ENCODE measurements around the gene PLEKHG4B. TPM values are rescaled to one million over a fixed set of nuclear protein-coding genes. Genes with fewer than 3 reads are reported as not detected.
"Not testable (repeated sequence)": the region's sequence is repeated elsewhere in the genome, so short reads cannot be mapped to it uniquely, and the experiment has no call there.

Gene PLEKHG4B
- total RNA-seq, 1 donor from 2014 or later = 1.1 TPM

GRCh38 chr5:163841-164240 is 71.9 kb downstream of the PLEKHG4B start:
- DNase-seq (ENCODE audit: low spot score) = peak; percentile 9

GRCh38 chr5:164244-164643 is 72.3 kb downstream of the PLEKHG4B start:
- intact Hi-C loops (cut with DNase I) = no loop called here
- ATAC-seq (no peak), DNase-seq (ENCODE audit: low spot score) (no peak)

More at GRCh38 chr5:163841-164240, 71.9 kb downstream of the PLEKHG4B start:
- intact Hi-C loops (cut with DNase I) = no loop called here
- ATAC-seq = no peak

- DNase-seq (ENCODE audit: low spot score); ATAC-seq; intact Hi-C loops (cut with DNase I): not testable (repeated sequence)
Measured at GRCh38 chr5:164783-165182, 72.8 kb downstream of the PLEKHG4B start.

- DNase-seq (ENCODE audit: low spot score) = peak; percentile 45
- intact Hi-C loops (cut with DNase I) = no loop called here
Measured at GRCh38 chr5:166441-167372, 74.7 kb downstream of the PLEKHG4B start.

GRCh38 chr5:167511-167910 is 75.5 kb downstream of the PLEKHG4B start:
- ATAC-seq (no peak), DNase-seq (ENCODE audit: low spot score) (peak; percentile 53)
- intact Hi-C loops (cut with DNase I) = no loop called here

More at GRCh38 chr5:166441-167372, 74.7 kb downstream of the PLEKHG4B start:
- no peak for ATAC-seq

- intact Hi-C loops (cut with DNase I) = no loop called here
Measured at GRCh38 chr5:167982-168660, 76.2 kb downstream of the PLEKHG4B start.

GRCh38 chr5:169071-169727 is 77.2 kb downstream of the PLEKHG4B start:
- intact Hi-C loops (cut with DNase I) = no loop called here
- DNase-seq (ENCODE audit: low spot score) (peak; percentile 77), ATAC-seq (peak; percentile 83)

More at GRCh38 chr5:167982-168660, 76.2 kb downstream of the PLEKHG4B start:
- DNase-seq (ENCODE audit: low spot score) = peak; percentile 40
- no peak for ATAC-seq

GRCh38 chr5:169728-170094 is 77.7 kb downstream of the PLEKHG4B start:
- intact Hi-C loops (cut with DNase I) = no loop called here
- DNase-seq (ENCODE audit: low spot score) (peak; percentile 40), ATAC-seq (no peak)

- intact Hi-C loops (cut with DNase I) = no loop called here
- no peak for ATAC-seq
- peak; percentile 50 for DNase-seq (ENCODE audit: low spot score)
Measured at GRCh38 chr5:170971-171800, 79.2 kb downstream of the PLEKHG4B start.

GRCh38 chr5:171801-172331 is 79.9 kb downstream of the PLEKHG4B start:
- intact Hi-C loops (cut with DNase I) = no loop called here
- peak; percentile 50 for DNase-seq (ENCODE audit: low spot score)

GRCh38 chr5:172421-172820 is 80.5 kb downstream of the PLEKHG4B start:
- no peak for ATAC-seq
- no peak for DNase-seq (ENCODE audit: low spot score)

More at GRCh38 chr5:171801-172331, 79.9 kb downstream of the PLEKHG4B start:
- no peak for ATAC-seq

GRCh38 chr5:172841-173251 is 80.9 kb downstream of the PLEKHG4B start:
- intact Hi-C loops (cut with DNase I) = no loop called here
- peak; percentile 35 for DNase-seq (ENCODE audit: low spot score)

More at GRCh38 chr5:172421-172820, 80.5 kb downstream of the PLEKHG4B start:
- intact Hi-C loops (cut with DNase I) = no loop called here

GRCh38 chr5:173392-174290 is 81.7 kb downstream of the PLEKHG4B start:
- intact Hi-C loops (cut with DNase I) = no loop called here
- peak; percentile 39 for DNase-seq (ENCODE audit: low spot score)
- no peak for ATAC-seq

More at GRCh38 chr5:172841-173251, 80.9 kb downstream of the PLEKHG4B start:
- ATAC-seq = no peak

GRCh38 chr5:174291-174600 is 82.3 kb downstream of the PLEKHG4B start:
- DNase-seq (ENCODE audit: low spot score) = no peak
- no peak for ATAC-seq
- intact Hi-C loops (cut with DNase I) = no loop called here

GRCh38 chr5:174876-175465 is 83.0 kb downstream of the PLEKHG4B start:
- ATAC-seq (no peak), DNase-seq (ENCODE audit: low spot score) (no peak)
- intact Hi-C loops (cut with DNase I) = no loop called here

GRCh38 chr5:176296-176823 is 84.4 kb downstream of the PLEKHG4B start:
- ATAC-seq (no peak), DNase-seq (ENCODE audit: low spot score) (no peak)
- intact Hi-C loops (cut with DNase I) = no loop called here

- intact Hi-C loops (cut with DNase I) = no loop called here
- DNase-seq (ENCODE audit: low spot score) = no peak
- no peak for ATAC-seq
Measured at GRCh38 chr5:178110-178509, 86.1 kb downstream of the PLEKHG4B start.

All from sciatic nerve (tissue), 2 donors.